Liver (tissue), 9 donors: ENCODE data around the gene ISM1. TPM values are rescaled to one million over a fixed set of nuclear protein-coding genes. Genes with fewer than 3 reads are reported as not detected.

ENCODE experiments used
- DNase-seq: peaks from one replicate; pipeline ENCODE4 v3.0.0-alpha.2; 2017; ENCODE audit warnings: low spot score
- H3K27ac ChIP-seq, 2 donors: one replicate each; pipeline ENCODE4 v1.7.0; 2013; ENCODE audit warnings: inconsistent platforms in 2 of 2, low read length in 2 of 2, control low read depth in 1 of 2, low read depth in 1 of 2, mild to moderate bottlenecking in 1 of 2
- H3K27me3 ChIP-seq, 4 donors: one replicate each; pipeline versions ENCODE4 v1.6.1 to v1.7.0; 2013; ENCODE audit warnings: low read length in 3 of 4, inconsistent platforms in 1 of 4, mild to moderate bottlenecking in 1 of 4, moderate library complexity in 1 of 4; ENCODE audit not compliant: control insufficient read depth in 4 of 4, insufficient read depth in 4 of 4
- H3K36me3 ChIP-seq, 4 donors: one replicate each; pipeline versions ENCODE4 v1.6.1 to v1.7.0; 2013; ENCODE audit warnings: low read length in 3 of 4, mild to moderate bottlenecking in 3 of 4, low read depth in 1 of 4, moderate library complexity in 1 of 4; ENCODE audit not compliant: control insufficient read depth in 4 of 4, insufficient read depth in 3 of 4
- H3K4me1 ChIP-seq, 4 donors: one replicate each; pipeline versions ENCODE4 v1.6.1 to v1.7.0; 2013; ENCODE audit warnings: low read length in 3 of 4, mild to moderate bottlenecking in 3 of 4, moderate library complexity in 1 of 4; ENCODE audit not compliant: control insufficient read depth in 4 of 4, insufficient read depth in 4 of 4
- H3K4me3 ChIP-seq, 3 donors: one replicate each; pipeline versions ENCODE4 v1.6.1 to v1.7.0; 2013; ENCODE audit warnings: low read length in 3 of 3, control low read depth in 1 of 3, low read depth in 1 of 3, mild to moderate bottlenecking in 1 of 3
- H3K9ac ChIP-seq, 2 donors: one replicate each; pipeline ENCODE4 v1.7.0; 2013; ENCODE audit warnings: low read length in 2 of 2, mild to moderate bottlenecking in 2 of 2, moderate library complexity in 2 of 2, control low read depth in 1 of 2, low read depth in 1 of 2
- H3K9me3 ChIP-seq, 4 donors: one replicate each; pipeline versions ENCODE4 v1.6.1 to v1.7.0; 2013; ENCODE audit warnings: low read length in 3 of 4; ENCODE audit not compliant: control insufficient read depth in 4 of 4
- ATF3 ChIP-seq: IDR thresholded peaks from 2 replicates; pipeline ENCODE4 v1.6.1; 2016; ENCODE audit warnings: antibody characterized with exemption
- EGR1 ChIP-seq, 2 donors: IDR thresholded peaks; 2 replicates each; pipeline ENCODE4 v1.6.1; 2016 to 2018; ENCODE audit warnings: antibody characterized with exemption in 2 of 2, low read depth in 2 of 2
- FOXA1 ChIP-seq: IDR thresholded peaks from 2 replicates; pipeline ENCODE4 v1.6.1; 2016; ENCODE audit warnings: antibody characterized with exemption
- FOXA2 ChIP-seq: IDR thresholded peaks from 2 replicates; pipeline ENCODE4 v1.6.1; 2016; ENCODE audit warnings: antibody characterized with exemption
- GABPA ChIP-seq, 2 donors: IDR thresholded peaks in 1 of 2; conservative IDR thresholded peaks in 1 of 2; 2 replicates each; pipeline ENCODE4 v1.6.1; 2016; ENCODE audit warnings: antibody characterized with exemption in 2 of 2, mild to moderate bottlenecking in 1 of 2, moderate library complexity in 1 of 2
- HNF4A ChIP-seq, 2 donors: conservative IDR thresholded peaks; 2 replicates each; pipeline ENCODE4 v1.6.1; 2016; ENCODE audit warnings: antibody characterized with exemption in 2 of 2, mild to moderate bottlenecking in 2 of 2
- HNF4G ChIP-seq: IDR thresholded peaks from 2 replicates; pipeline ENCODE4 v1.6.1; 2016; ENCODE audit warnings: antibody characterized with exemption
- JUND ChIP-seq, 2 donors: IDR thresholded peaks; 2 replicates each; pipeline ENCODE4 v1.6.1; 2016; ENCODE audit warnings: antibody characterized with exemption in 2 of 2
- MAX ChIP-seq: IDR thresholded peaks from 2 replicates; pipeline ENCODE4 v1.6.1; 2016; ENCODE audit warnings: antibody characterized with exemption
- NR2F2 ChIP-seq: IDR thresholded peaks from 2 replicates; pipeline ENCODE4 v1.6.1; 2016; ENCODE audit warnings: antibody characterized with exemption
- RAD21 ChIP-seq, 2 donors: IDR thresholded peaks; 2 replicates each; pipeline ENCODE4 v1.6.1; 2016; ENCODE audit warnings: antibody characterized with exemption in 2 of 2, mild to moderate bottlenecking in 2 of 2
- REST ChIP-seq: IDR thresholded peaks from 2 replicates; pipeline ENCODE4 v1.6.1; 2016; ENCODE audit warnings: antibody characterized with exemption, mild to moderate bottlenecking
- SP1 ChIP-seq: IDR thresholded peaks from 2 replicates; pipeline ENCODE4 v1.6.1; 2018; ENCODE audit warnings: antibody characterized with exemption, mild to moderate bottlenecking
- TAF1 ChIP-seq: conservative IDR thresholded peaks from 2 replicates; pipeline ENCODE4 v1.6.1; 2016; ENCODE audit warnings: antibody characterized with exemption, mild to moderate bottlenecking
- YY1 ChIP-seq: IDR thresholded peaks from 2 replicates; pipeline ENCODE4 v1.6.1; 2016; ENCODE audit warnings: antibody characterized with exemption, mild to moderate bottlenecking
- WGBS: extraction: QIAGEN DNeasy Blood & Tissue Kit; methylation state at CpG from one replicate; pipeline ENCODE4 v1.1.7; 2013; 5-methylcytosine and 5-hydroxymethylcytosine counted together
- polyA plus RNA-seq, 2 donors: library from polyadenylated mRNA; stranded (reverse) in 1 of 2; unstranded in 1 of 2; fragments of 200-250 nt in 1 of 2; fragments of >200 nt in 1 of 2; fragmentation: Nextera tagmentation in 1 of 2; extraction: Ambion mirVana in 1 of 2; gene quantifications; one replicate each; pipeline versions ENCODE4 v1.2.1 to v1.2.3, GENCODE V29; 2013 to 2015
- total RNA-seq, 2 donors: library from RNA; depleted of rRNA; stranded (reverse); fragments of >200 nt; gene quantifications; one replicate each; pipeline ENCODE4 v1.2.3, GENCODE V29; 2014
- TF ChIP-seq, protein P1 (sequence below): IDR thresholded peaks from 2 replicates; pipeline ENCODE4 v1.6.1; 2016; ENCODE audit warnings: antibody characterized with exemption
- TF ChIP-seq, protein P2 (sequence below): fragments of 150-350 bp; IDR thresholded peaks from 2 replicates; pipeline ENCODE4 v1.5.1; 2017; ENCODE audit warnings: improper control_type of control experiment, low read depth, low read length; ENCODE audit not compliant: missing input control
- donor health status: healthy.
- donor health status: healthy.
- donor health status: healthy.
- donor health status: healthy.
- donor health status: healthy.

The ISM1 gene
- total and polyA plus RNA-seq, 4 donors = 0.82 to 6.4 (median 1.2) TPM; not detected in 1

GRCh38 chr20:13256606-13257005 lies 35.5 kb downstream of the ISM1 start:
- DNase-seq = no peak
- no peaks in the 10 kb centered on the region for H3K36me3 ChIP-seq
- TF ChIP-seq HNF4G = no peak
- TF ChIP-seq RAD21 (IDR thresholded peaks at IDR 0.05) = no peak
- TF ChIP-seq YY1 = no peak
- TF ChIP-seq HNF4A (conservative IDR thresholded peaks at IDR 0.05) = no peak
- TF ChIP-seq FOXA1 = no peak
- no peak for TF ChIP-seq MAX
- no peak for TF ChIP-seq TAF1
- no peak for TF ChIP-seq FOXA2
- no peak for TF ChIP-seq SP1
- TF ChIP-seq REST = no peak
- TF ChIP-seq, protein P1, sequence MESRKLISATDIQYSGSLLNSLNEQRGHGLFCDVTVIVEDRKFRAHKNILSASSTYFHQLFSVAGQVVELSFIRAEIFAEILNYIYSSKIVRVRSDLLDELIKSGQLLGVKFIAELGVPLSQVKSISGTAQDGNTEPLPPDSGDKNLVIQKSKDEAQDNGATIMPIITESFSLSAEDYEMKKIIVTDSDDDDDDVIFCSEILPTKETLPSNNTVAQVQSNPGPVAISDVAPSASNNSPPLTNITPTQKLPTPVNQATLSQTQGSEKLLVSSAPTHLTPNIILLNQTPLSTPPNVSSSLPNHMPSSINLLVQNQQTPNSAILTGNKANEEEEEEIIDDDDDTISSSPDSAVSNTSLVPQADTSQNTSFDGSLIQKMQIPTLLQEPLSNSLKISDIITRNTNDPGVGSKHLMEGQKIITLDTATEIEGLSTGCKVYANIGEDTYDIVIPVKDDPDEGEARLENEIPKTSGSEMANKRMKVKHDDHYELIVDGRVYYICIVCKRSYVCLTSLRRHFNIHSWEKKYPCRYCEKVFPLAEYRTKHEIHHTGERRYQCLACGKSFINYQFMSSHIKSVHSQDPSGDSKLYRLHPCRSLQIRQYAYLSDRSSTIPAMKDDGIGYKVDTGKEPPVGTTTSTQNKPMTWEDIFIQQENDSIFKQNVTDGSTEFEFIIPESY = no peak
- TF ChIP-seq JUND (IDR thresholded peaks at IDR 0.05) = no peak
- TF ChIP-seq NR2F2 = no peak
- TF ChIP-seq, protein P2, sequence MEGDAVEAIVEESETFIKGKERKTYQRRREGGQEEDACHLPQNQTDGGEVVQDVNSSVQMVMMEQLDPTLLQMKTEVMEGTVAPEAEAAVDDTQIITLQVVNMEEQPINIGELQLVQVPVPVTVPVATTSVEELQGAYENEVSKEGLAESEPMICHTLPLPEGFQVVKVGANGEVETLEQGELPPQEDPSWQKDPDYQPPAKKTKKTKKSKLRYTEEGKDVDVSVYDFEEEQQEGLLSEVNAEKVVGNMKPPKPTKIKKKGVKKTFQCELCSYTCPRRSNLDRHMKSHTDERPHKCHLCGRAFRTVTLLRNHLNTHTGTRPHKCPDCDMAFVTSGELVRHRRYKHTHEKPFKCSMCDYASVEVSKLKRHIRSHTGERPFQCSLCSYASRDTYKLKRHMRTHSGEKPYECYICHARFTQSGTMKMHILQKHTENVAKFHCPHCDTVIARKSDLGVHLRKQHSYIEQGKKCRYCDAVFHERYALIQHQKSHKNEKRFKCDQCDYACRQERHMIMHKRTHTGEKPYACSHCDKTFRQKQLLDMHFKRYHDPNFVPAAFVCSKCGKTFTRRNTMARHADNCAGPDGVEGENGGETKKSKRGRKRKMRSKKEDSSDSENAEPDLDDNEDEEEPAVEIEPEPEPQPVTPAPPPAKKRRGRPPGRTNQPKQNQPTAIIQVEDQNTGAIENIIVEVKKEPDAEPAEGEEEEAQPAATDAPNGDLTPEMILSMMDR = no peak
- no peak for TF ChIP-seq ATF3
- no peak for TF ChIP-seq EGR1 (IDR thresholded peaks at IDR 0.05; ENCODE audit: low read depth in 2 of 2)
- no peaks in the 10 kb centered on the region for H3K9me3 ChIP-seq
- no peaks in the 10 kb centered on the region for H3K27me3 ChIP-seq
- H3K9ac ChIP-seq = no peak overlapping the region
- H3K4me1 ChIP-seq = peaks cover 0 to 4% (median 2%) of the 10 kb centered on the region in 4 donors
- H3K4me3 ChIP-seq = no peak overlapping the region
- H3K27ac ChIP-seq = no peak overlapping the region
- WGBS = 91% methylated on average over 3 of the region's 3 CpGs

- H3K27me3 ChIP-seq = no peaks in the 10 kb centered on the region
- peaks cover 3 to 25% (median 12%) of the 10 kb centered on the region in 4 donors for H3K4me1 ChIP-seq
- H3K9ac ChIP-seq = no peak overlapping the region
- no peak for DNase-seq
- H3K27ac ChIP-seq = no peak overlapping the region
- 87% methylated on average over 3 of the region's 3 CpGs for WGBS
- TF ChIP-seq SP1 (no peak), YY1 (no peak), EGR1 (IDR thresholded peaks at IDR 0.05; ENCODE audit: low read depth in 2 of 2) (no peak), TAF1 (no peak), RAD21 (IDR thresholded peaks at IDR 0.05) (no peak), ATF3 (no peak), HNF4G (no peak), GABPA (IDR thresholded peaks at IDR 0.05 in 1 of 2, conservative IDR thresholded peaks at IDR 0.05 in 1 of 2) (no peak), JUND (IDR thresholded peaks at IDR 0.05) (no peak), MAX (no peak)
- TF ChIP-seq, protein P2 = no peak
- no peak overlapping the region for H3K4me3 ChIP-seq
- no peaks in the 10 kb centered on the region for H3K9me3 ChIP-seq
- no peaks in the 10 kb centered on the region for H3K36me3 ChIP-seq
These were observed 38.8 kb downstream of the ISM1 start for GRCh38 chr20:13259921-13260320.
